Thyroid gland (tissue), 4 donors: ENCODE results near the gene BACH2. TPM values are rescaled to one million over a fixed set of nuclear protein-coding genes. Genes with fewer than 3 reads are reported as not detected.

Experiments used
- DNase-seq, 2 donors: peaks; one replicate each; pipeline ENCODE4 v3.0.0-alpha.2; 2019
- H3K27ac ChIP-seq, 3 donors: fragments of 200-600 bp; sonication (generic); 1 replicate in 2 of 3; 2 replicates in 1 of 3; pipeline ENCODE4 v1.5.1; 2016 to 2019; ENCODE audit warnings: mild to moderate bottlenecking in 1 of 3, moderate library complexity in 1 of 3
- H3K27me3 ChIP-seq: fragments of 200-600 bp; sonication (generic); one replicate; pipeline ENCODE4 v1.5.1; 2019
- H3K36me3 ChIP-seq, 2 donors: fragments of 200-600 bp; sonication (generic); one replicate each; pipeline ENCODE4 v1.5.1; 2016 to 2019
- H3K4me1 ChIP-seq, 2 donors: fragments of 200-600 bp; sonication (generic); one replicate each; pipeline ENCODE4 v1.5.1; 2017 to 2019
- H3K4me3 ChIP-seq, 3 donors: fragments of 200-600 bp; sonication (generic); replicated peaks in 1 of 3; 1 replicate in 2 of 3; 2 replicates in 1 of 3; pipeline ENCODE4 v1.5.1; 2016; ENCODE audit warnings: mild to moderate bottlenecking in 1 of 3
- H3K9me3 ChIP-seq: fragments of 200-600 bp; sonication (generic); one replicate; pipeline ENCODE4 v1.5.1; 2017
- POLR2A ChIP-seq, 2 donors: fragments of 450-650 bp; IDR thresholded peaks; one replicate each; pipeline ENCODE4 v1.6.1; 2017; ENCODE audit warnings: antibody characterized with exemption in 2 of 2, mild to moderate bottlenecking in 2 of 2, moderate library complexity in 1 of 2
- WGBS, 2 donors: methylation state at CpG; one replicate each; pipeline ENCODE4 v1.1.5; 2017; 5-methylcytosine and 5-hydroxymethylcytosine counted together
- intact Hi-C: fragments of 100-400 bp; cut with DNase I; formaldehyde crosslinking; loops from one replicate; pipeline ENCODE4 v1.15.1; 2023
- total RNA-seq, 4 donors: library from RNA; depleted of rRNA; stranded (reverse); fragments of >200 nt; gene quantifications; one replicate each; pipeline ENCODE4 v1.2.3, GENCODE V29; 2016
- TF ChIP-seq, protein P1 (sequence below), 6 experiments: fragments of 200-600 bp in 3 of 6; fragments of 450-650 bp in 3 of 6; sonication (generic) in 3 of 6; IDR thresholded peaks; one replicate each; pipeline ENCODE4 v1.5.1; 2016 to 2019; ENCODE audit warnings: antibody characterized with exemption in 6 of 6, mild to moderate bottlenecking in 2 of 6, inconsistent platforms in 1 of 6, moderate library complexity in 1 of 6

Gene BACH2
- total RNA-seq, 4 donors from 2014 or later, result 0.98 to 6.6 (median 3.9) TPM

DNA sequence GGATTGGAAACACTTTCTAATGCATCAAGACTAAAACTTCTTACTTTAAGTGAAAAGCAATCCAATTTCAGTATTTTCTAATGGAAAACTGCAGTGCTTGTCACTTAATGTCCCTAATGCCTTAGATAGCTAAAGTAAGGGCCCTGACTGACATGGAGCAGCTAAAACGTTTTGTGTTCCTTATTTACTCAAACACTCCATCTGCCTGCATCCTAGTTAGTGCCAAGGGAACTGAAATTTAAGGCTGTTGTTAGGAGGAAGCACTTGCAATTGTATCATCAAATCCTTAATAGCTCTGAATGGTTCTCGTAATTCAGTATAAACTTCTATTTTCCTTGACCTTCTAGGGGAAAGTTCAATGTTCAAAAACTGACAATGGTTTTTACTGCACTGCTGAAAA is 274.9 kb downstream of the BACH2 start:
- no peak overlapping the region for H3K4me3 ChIP-seq
- H3K27ac ChIP-seq, result no peak overlapping the region
- TF ChIP-seq, protein P1, sequence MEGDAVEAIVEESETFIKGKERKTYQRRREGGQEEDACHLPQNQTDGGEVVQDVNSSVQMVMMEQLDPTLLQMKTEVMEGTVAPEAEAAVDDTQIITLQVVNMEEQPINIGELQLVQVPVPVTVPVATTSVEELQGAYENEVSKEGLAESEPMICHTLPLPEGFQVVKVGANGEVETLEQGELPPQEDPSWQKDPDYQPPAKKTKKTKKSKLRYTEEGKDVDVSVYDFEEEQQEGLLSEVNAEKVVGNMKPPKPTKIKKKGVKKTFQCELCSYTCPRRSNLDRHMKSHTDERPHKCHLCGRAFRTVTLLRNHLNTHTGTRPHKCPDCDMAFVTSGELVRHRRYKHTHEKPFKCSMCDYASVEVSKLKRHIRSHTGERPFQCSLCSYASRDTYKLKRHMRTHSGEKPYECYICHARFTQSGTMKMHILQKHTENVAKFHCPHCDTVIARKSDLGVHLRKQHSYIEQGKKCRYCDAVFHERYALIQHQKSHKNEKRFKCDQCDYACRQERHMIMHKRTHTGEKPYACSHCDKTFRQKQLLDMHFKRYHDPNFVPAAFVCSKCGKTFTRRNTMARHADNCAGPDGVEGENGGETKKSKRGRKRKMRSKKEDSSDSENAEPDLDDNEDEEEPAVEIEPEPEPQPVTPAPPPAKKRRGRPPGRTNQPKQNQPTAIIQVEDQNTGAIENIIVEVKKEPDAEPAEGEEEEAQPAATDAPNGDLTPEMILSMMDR (IDR thresholded peaks at IDR 0.05), result no peak
- TF ChIP-seq POLR2A (IDR thresholded peaks at IDR 0.05), result no peak
- no peaks in the 10 kb centered on the region for H3K4me1 ChIP-seq
- no peaks in the 10 kb centered on the region for H3K9me3 ChIP-seq
- 57 to 61% methylated on average over 2 of the region's 2 CpGs for WGBS, 2 donors
- no peak for DNase-seq
- no peaks in the 10 kb centered on the region for H3K36me3 ChIP-seq
- intact Hi-C loops, result no loop called here
- no peaks in the 10 kb centered on the region for H3K27me3 ChIP-seq

DNA sequence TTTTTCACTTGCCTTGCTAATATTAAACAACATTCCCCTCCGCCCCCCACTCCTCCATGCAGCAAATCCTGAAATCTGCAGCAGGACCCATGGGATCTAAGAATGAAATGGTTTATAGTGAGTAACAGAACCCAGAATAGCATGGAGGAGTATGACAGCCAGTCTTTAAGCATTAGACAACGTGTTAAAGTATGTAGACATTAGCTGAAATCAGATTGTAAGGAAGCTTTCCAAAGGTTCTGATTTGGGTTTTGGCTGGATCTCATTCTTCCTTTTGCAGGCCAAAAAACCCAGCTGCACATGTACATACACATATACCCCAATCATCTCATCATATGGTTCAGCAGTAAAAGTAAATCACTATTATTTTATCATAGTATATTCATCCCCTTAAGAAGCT is 275.9 kb downstream of the BACH2 start:
- TF ChIP-seq POLR2A (IDR thresholded peaks at IDR 0.05), result no peak
- TF ChIP-seq, protein P1 (IDR thresholded peaks at IDR 0.05), result no peak
- 87 to 88% methylated on average over 2 of the region's 2 CpGs for WGBS, 2 donors
- Histone ChIP-seq H3K9me3 (no peaks in the 10 kb centered on the region), H3K4me3 (no peak overlapping the region), H3K4me1 (no peaks in the 10 kb centered on the region), H3K27me3 (no peaks in the 10 kb centered on the region), H3K36me3 (no peaks in the 10 kb centered on the region), H3K27ac (no peak overlapping the region)
- intact Hi-C loops, result no loop called here
- no peak for DNase-seq

DNA sequence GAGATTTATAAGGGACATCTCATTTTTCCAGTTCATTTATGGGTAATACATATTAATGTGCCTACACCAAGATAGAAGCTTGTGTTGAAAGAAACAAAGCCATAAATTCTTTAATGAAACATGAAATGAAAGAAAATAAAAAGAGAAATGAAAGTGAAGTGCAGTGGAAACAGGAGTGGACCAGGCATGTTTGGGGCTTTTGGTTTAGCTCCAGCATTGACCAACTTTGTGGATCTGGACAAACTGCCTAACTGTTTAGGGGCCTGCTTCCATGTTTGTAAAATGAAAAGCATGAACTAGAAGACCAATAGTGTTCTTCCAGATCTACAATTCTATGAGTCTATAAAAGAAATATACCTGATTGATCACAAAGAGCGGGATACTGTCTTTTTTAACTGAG is 277.4 kb downstream of the BACH2 start:
- intact Hi-C loops, result no loop called here
- Histone ChIP-seq H3K36me3 (no peaks in the 10 kb centered on the region), H3K9me3 (no peaks in the 10 kb centered on the region)

DNA sequence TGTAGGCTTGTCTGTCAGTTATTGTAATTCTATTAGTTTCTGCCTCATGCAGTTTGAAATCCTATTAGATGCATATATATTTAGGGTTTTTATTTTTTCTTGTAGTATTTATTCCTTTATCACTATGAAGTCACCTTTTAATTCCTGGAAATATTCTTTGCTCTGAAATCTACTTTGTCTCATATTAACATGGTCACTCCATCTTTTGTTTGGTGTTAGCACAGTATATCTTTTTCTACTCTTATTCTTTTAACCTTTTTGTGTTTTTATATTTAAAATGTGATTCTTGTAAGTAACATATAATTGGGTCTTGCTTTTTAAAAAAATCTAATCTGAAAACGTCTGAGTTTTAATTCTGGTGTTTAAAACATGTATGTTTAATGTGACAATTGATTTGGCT is 280.8 kb downstream of the BACH2 start:
- DNase-seq, result no peak
- intact Hi-C loops, result no loop called here
- Histone ChIP-seq H3K4me1 (no peaks in the 10 kb centered on the region), H3K4me3 (no peak overlapping the region), H3K27ac (no peak overlapping the region), H3K27me3 (no peaks in the 10 kb centered on the region), H3K9me3 (no peaks in the 10 kb centered on the region), H3K36me3 (no peaks in the 10 kb centered on the region)
- TF ChIP-seq POLR2A (IDR thresholded peaks at IDR 0.05), result no peak
- TF ChIP-seq, protein P1 (IDR thresholded peaks at IDR 0.05), result no peak
- 69% methylated on average over 1 of the region's 1 CpG for WGBS, 2 donors

More for the DNA sequence above, 277.4 kb downstream of the BACH2 start:
- Histone ChIP-seq H3K27ac (no peak overlapping the region), H3K4me3 (no peak overlapping the region), H3K27me3 (no peaks in the 10 kb centered on the region), H3K4me1 (no peaks in the 10 kb centered on the region)
- WGBS, 2 donors, result 97 to 100% methylated on average over 1 of the region's 1 CpG
- TF ChIP-seq, protein P1 (IDR thresholded peaks at IDR 0.05), result no peak
- TF ChIP-seq POLR2A (IDR thresholded peaks at IDR 0.05), result no peak
- no peak for DNase-seq

DNA sequence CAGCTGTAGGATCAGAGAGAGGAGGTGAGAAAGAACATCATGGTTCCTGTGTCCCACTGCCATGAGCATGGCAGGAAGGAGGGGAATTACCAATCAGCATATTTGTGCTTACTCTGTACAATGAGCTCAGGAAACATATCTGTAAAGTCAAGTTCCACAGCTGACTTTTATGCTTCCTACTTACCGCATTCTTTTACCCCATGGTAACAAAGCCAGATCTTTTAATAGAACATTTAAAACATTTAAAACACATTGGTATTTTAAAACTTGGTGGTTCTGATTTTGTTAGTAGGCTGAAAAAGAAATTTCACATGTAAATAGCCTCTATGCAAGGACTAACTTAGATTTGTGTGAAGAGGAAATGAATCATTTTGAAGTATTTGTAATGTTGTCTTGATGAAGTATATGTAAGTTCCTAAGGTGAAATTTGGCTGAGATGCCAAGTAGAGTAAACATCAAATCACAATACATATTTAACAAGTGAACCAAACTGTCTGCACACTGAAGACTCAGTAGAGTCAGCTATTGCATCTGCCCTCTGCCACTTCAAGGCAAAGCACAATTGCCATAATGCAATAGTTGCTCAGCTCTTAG is 287.6 kb downstream of the BACH2 start:
- H3K27ac ChIP-seq, result no peak overlapping the region
- 59 to 70% methylated on average over 1 of the region's 1 CpG for WGBS, 2 donors

More for the DNA sequence above, 287.6 kb downstream of the BACH2 start:
- Histone ChIP-seq H3K4me1 (no peaks in the 10 kb centered on the region), H3K36me3 (no peaks in the 10 kb centered on the region), H3K27me3 (no peaks in the 10 kb centered on the region), H3K9me3 (no peaks in the 10 kb centered on the region), H3K4me3 (no peak overlapping the region)
- intact Hi-C loops, result no loop called here
- DNase-seq, result no peak
- TF ChIP-seq POLR2A (IDR thresholded peaks at IDR 0.05), result no peak
- TF ChIP-seq, protein P1 (IDR thresholded peaks at IDR 0.05), result no peak
